Tibial artery (tissue), 4 donors: ENCODE measurements around the gene LITAF.

Experiments
- DNase-seq, 2 donors: peaks; one replicate each; pipeline ENCODE4 v3.0.0-alpha.2; 2019
- H3K27ac ChIP-seq, 2 donors: fragments of 200-600 bp; sonication (generic) in 1 of 2; 1 replicate in 1 of 2; 2 replicates in 1 of 2; pipeline ENCODE4 v1.5.1; 2018 to 2019; ENCODE audit warnings: mild to moderate bottlenecking in 1 of 2
- H3K27me3 ChIP-seq, 2 donors: fragments of 200-600 bp; sonication (generic) in 1 of 2; one replicate each; pipeline versions ENCODE4 v1.5.1 to v1.6.0; 2016 to 2019
- H3K36me3 ChIP-seq, 3 donors: fragments of 200-600 bp; sonication (generic) in 2 of 3; one replicate each; pipeline ENCODE4 v1.5.1; 2016 to 2019; ENCODE audit warnings: mild to moderate bottlenecking in 2 of 3
- H3K4me1 ChIP-seq, 4 donors: fragments of 200-600 bp; sonication (generic) in 2 of 4; 1 replicate in 3 of 4; 2 replicates in 1 of 4; pipeline ENCODE4 v1.5.1; 2016 to 2019
- H3K4me3 ChIP-seq, 2 donors: fragments of 200-600 bp; sonication (generic) in 1 of 2; 1 replicate in 1 of 2; 2 replicates in 1 of 2; pipeline ENCODE4 v1.5.1; 2018 to 2019; ENCODE audit warnings: mild to moderate bottlenecking in 2 of 2
- H3K9me3 ChIP-seq, 3 donors: fragments of 200-600 bp; sonication (generic) in 1 of 3; one replicate each; pipeline ENCODE4 v1.5.1; 2016 to 2019
- CTCF ChIP-seq, 2 experiments: fragments of 200-600 bp in 1 of 2; fragments of 450-650 bp in 1 of 2; IDR thresholded peaks; one replicate each; pipeline ENCODE4 v1.5.1; 2017 to 2019; ENCODE audit warnings: antibody characterized with exemption in 2 of 2, mild to moderate bottlenecking in 1 of 2, moderate library complexity in 1 of 2
- intact Hi-C: fragments of 100-400 bp; cut with DNase I; formaldehyde crosslinking; loops from one replicate; pipeline ENCODE4 v1.15.0; 2023; ENCODE audit warnings: low total_unique reads

LITAF gene

GRCh38 chr16:11586856-11587642 is at the start of gene LITAF:
Gene LITAF (minus strand): TSS chr16:11586919. CDS start chr16:11556730, 30,189 bp downstream.
- H3K27ac ChIP-seq = peak within 1 kb of the TSS; percentile 96
- peak in 1 of 2 experiments; percentile 8 for TF ChIP-seq CTCF (IDR thresholded peaks at IDR 0.05)
- H3K27me3 ChIP-seq = no peaks in the 10 kb centered on the region
- peak; percentile 56 to 86 for DNase-seq
- H3K4me3 ChIP-seq = peak within 1 kb of the TSS; percentile 78 to 83
- intact Hi-C loops = loop anchor here (5.0 kb wide), 1 partner anchor 90 kb away; no protein-coding TSS in a partner anchor
- no peaks in the 10 kb centered on the region for H3K36me3 ChIP-seq
- peaks cover 0 to 43% (median 20%) of the 10 kb centered on the region in 4 donors for H3K4me1 ChIP-seq
- H3K9me3 ChIP-seq = no peaks in the 10 kb centered on the region

- DNase-seq = no peak
- intact Hi-C loops = loop anchor here (5.0 kb wide), 1 partner anchor 39 kb away; no protein-coding TSS in a partner anchor
- Histone ChIP-seq H3K4me1 (peaks cover 5 to 35% (median 29%) of the 10 kb centered on the region in 4 donors), H3K27me3 (no peaks in the 10 kb centered on the region), H3K4me3 (no peak overlapping the region), H3K9me3 (no peaks in the 10 kb centered on the region), H3K36me3 (no peaks in the 10 kb centered on the region), H3K27ac (no peak overlapping the region)
- no peak for TF ChIP-seq CTCF (IDR thresholded peaks at IDR 0.05)
These were observed 49.5 kb upstream of the LITAF start for GRCh38 chr16:11636172-11636721.

GRCh38 chr16:11635679-11636171 is 49.0 kb upstream of the LITAF start:
- intact Hi-C loops = loop anchor here (5.0 kb wide), 1 partner anchor 38 kb away; no protein-coding TSS in a partner anchor

GRCh38 chr16:11635113-11635652 is 48.5 kb upstream of the LITAF start:
- DNase-seq = no peak
- Histone ChIP-seq H3K4me3 (no peak overlapping the region), H3K36me3 (no peaks in the 10 kb centered on the region), H3K27ac (no peak overlapping the region), H3K4me1 (peaks cover 4 to 25% (median 19%) of the 10 kb centered on the region in 4 donors), H3K27me3 (no peaks in the 10 kb centered on the region), H3K9me3 (no peaks in the 10 kb centered on the region)
- TF ChIP-seq CTCF (IDR thresholded peaks at IDR 0.05) = no peak
- intact Hi-C loops = loop anchor here (5.0 kb wide), 1 partner anchor 38 kb away; no protein-coding TSS in a partner anchor

More at GRCh38 chr16:11635679-11636171, 49.0 kb upstream of the LITAF start:
- H3K9me3 ChIP-seq = no peaks in the 10 kb centered on the region
- no peak overlapping the region for H3K27ac ChIP-seq
- H3K4me1 ChIP-seq = peaks cover 5 to 30% (median 24%) of the 10 kb centered on the region in 4 donors
- H3K27me3 ChIP-seq = no peaks in the 10 kb centered on the region
- H3K4me3 ChIP-seq = no peak overlapping the region
- H3K36me3 ChIP-seq = no peaks in the 10 kb centered on the region
- no peak for DNase-seq
- TF ChIP-seq CTCF (IDR thresholded peaks at IDR 0.05) = no peak

GRCh38 chr16:11634312-11634711 is 47.6 kb upstream of the LITAF start:
- no peaks in the 10 kb centered on the region for H3K36me3 ChIP-seq

More at GRCh38 chr16:11634312-11634711, 47.6 kb upstream of the LITAF start:
- Histone ChIP-seq H3K27ac (no peak overlapping the region), H3K4me1 (peaks cover 0 to 19% (median 14%) of the 10 kb centered on the region in 4 donors), H3K4me3 (no peak overlapping the region), H3K9me3 (no peaks in the 10 kb centered on the region), H3K27me3 (no peaks in the 10 kb centered on the region)
- TF ChIP-seq CTCF (IDR thresholded peaks at IDR 0.05) = no peak
- DNase-seq = no peak
- intact Hi-C loops = no loop called here
